ENCODE data around the gene CAMKK1.

CAMKK1 gene

GRCh38 chr17:3843935-3844516, 48.8 kb downstream of the CAMKK1 start:
- no peak for DNase-seq

DNA sequence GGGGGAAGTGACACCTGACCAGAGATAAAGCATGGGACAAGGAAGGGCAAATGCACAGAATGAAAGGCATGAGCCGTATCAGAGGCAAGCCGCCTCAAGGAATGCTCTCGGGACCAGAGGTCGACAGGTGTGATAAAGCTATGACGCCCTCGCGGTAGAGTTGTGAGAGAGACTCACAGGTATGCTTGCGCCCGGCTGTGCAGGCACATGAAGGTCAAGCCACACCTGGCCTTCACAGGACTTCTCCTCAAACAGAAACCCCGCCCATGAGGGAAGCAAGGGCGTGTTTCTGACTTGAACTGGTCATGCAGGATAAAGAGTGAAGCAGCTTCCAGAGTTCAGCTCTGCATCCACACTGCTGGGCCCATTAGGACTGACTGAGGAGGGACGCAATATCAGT, 54.6 kb downstream of the CAMKK1 start:
- DNase-seq, result no peak

GRCh38 chr17:3836551-3836950, 56.3 kb downstream of the CAMKK1 start:
- DNase-seq, result no peak

- no peak for DNase-seq
Measured at GRCh38 chr17:3835410-3836229, 57.2 kb downstream of the CAMKK1 start.

GRCh38 chr17:3834811-3835210, 58.0 kb downstream of the CAMKK1 start:
- DNase-seq, result no peak

DNA sequence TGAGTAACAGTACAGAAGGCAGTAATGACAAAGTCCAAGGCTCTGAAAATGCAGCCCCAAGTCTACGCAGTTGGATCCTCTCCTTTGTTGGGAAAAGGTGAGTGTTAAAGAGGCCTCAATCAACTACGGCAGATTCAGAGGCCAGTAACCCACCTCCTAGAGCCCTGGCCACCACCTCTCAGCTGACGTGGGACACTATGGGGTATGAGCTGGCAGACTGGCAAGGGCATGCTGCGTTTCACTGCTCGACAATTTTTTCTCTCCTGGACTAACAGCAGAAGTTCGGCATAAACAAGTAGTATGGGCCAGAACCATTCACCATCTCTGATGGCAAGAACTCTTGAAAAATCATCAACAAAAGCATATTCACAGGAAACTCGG, 64.0 kb downstream of the CAMKK1 start:
- no peak for DNase-seq

DNA sequence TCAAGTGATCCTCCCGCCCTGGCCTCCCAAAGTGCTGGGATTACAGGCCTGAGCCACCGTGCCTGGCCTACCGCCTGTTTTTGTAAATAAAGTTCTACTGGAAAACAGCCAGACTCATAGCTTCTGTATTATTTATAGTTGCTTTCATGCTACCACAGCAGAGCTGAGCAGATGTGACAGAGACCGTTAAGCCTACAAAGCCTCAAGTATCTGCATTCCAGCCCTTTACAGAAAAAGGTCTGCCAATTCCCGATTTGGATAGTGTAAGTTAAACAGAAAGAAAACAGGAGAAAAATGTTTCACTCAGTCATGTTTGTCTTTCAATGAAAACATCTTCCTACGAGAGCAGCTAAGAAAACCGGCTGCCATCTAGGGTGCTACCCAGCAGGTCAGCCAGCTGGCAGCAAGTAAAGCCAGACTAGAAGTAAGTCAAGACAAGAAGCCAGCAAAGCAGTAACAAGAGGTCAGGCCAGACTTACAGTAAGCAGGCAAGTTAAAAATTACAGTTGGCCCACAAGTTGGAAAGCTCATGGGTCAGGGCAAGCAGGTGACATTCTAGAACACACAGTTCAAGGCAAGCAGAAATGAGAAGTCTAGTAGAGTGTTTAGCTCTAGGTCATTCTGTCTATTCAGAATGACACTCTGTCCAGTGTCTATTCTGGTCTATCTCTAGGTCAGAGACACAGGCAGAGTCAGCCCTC, 64.6 kb downstream of the CAMKK1 start:
- no peak for DNase-seq

- no peak for DNase-seq
Measured at GRCh38 chr17:3827124-3827773, 65.6 kb downstream of the CAMKK1 start.

- DNase-seq, result no peak
Measured at GRCh38 chr17:3826191-3826590, 66.7 kb downstream of the CAMKK1 start.

GRCh38 chr17:3821101-3821500, 71.8 kb downstream of the CAMKK1 start:
- DNase-seq, result no peak

GRCh38 chr17:3818786-3819185, 74.1 kb downstream of the CAMKK1 start:
- no peak for DNase-seq

DNA sequence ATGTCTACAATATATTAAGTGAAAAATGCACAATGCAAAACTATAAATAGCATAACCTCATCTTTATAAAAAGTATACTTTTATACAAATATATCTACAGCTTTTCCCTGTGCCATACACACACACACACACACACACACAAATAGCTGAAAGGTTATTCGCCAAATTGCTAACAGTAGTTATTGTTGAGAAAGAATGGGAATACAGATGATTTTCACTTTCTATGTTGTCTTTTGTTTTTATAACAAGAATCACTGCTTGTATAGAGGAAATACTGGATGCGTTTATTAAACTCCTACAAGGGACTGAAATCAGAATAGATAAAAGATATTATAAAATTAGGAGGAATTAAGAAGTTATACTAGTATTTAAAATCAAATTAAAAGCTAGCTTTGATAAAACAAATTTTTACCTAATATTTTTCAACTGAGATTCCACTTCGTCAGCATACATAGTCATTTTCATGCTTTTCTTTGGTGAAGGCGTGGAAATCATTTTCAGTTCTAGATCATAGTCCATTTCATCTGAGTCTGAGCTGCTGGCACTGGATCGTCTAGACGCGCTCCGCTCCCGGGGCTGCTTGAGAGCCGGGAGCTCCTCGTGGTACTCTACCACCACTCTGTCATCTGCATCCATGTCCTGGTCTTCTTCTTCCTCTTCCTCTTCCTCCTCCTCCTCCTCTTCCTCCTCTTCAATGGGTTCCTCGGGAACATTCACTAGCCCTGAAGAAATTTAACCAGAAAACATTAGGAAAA, 74.8 kb downstream of the CAMKK1 start:
- no peak for DNase-seq

- no peak for DNase-seq
Measured at GRCh38 chr17:3815925-3816324, 76.9 kb downstream of the CAMKK1 start.

DNA sequence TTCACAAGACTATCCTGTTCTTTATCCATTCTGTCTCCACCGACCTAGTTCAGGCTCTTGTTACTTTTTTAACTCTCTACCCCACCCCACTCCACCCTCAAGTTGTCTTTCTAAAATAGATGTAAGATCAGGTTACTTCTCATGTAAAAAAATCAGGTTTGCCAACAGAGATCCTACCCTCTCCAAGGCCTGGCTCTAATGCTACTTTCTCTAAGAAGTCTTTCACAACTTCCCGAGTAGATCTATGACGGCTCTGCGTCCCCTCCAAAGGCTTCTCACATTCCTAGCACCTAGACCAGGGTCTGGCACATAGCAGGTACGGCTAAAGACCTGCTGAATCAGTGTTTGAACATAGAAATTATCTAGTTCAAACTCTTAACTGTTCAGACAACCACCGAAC, 77.7 kb downstream of the CAMKK1 start:
- DNase-seq, result no peak

GRCh38 chr17:3814361-3814760, 78.5 kb downstream of the CAMKK1 start:
- no peak for DNase-seq

GRCh38 chr17:3813171-3813570, 79.7 kb downstream of the CAMKK1 start:
- no peak for DNase-seq

GRCh38 chr17:3812771-3813170, 80.1 kb downstream of the CAMKK1 start:
- no peak for DNase-seq

GRCh38 chr17:3812284-3812683, 80.6 kb downstream of the CAMKK1 start:
- DNase-seq, result no peak
